GM19099 (cell line): Measurements from ENCODE around the gene GHITM.

Source experiments
- POLR2A ChIP-seq: IDR thresholded peaks from 3 replicates; pipeline ENCODE4 v1.6.1; 2011; ENCODE audit warnings: low read depth; ENCODE audit not compliant: insufficient read length; ENCODE audit errors: extremely low read depth

GHITM gene

GRCh38 chr10:84191106-84191505 lies 51.8 kb downstream of the GHITM start:
- no peak for TF ChIP-seq POLR2A

DNA sequence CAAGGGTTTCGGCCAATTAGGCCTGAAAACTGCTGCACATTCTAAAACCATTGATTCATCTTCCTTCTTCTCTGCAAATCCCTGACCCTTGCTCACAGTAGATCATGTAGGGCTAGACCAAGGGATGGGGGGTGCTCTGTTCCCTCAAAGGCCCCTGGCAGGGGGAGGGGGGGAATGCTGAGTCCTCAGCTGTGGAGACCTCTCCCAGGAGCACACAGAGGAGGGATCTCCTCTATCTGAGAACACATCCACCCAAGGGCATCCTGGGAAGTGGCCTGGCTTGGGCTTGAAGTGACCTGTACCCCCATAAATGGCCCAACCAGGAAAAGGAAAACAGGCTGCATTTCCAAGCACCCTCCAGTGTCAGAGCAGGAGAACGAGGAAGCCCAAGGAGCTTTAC lies 54.0 kb downstream of the GHITM start:
- no peak for TF ChIP-seq POLR2A

GRCh38 chr10:84193846-84194423 lies 54.6 kb downstream of the GHITM start:
- TF ChIP-seq POLR2A, result no peak

DNA sequence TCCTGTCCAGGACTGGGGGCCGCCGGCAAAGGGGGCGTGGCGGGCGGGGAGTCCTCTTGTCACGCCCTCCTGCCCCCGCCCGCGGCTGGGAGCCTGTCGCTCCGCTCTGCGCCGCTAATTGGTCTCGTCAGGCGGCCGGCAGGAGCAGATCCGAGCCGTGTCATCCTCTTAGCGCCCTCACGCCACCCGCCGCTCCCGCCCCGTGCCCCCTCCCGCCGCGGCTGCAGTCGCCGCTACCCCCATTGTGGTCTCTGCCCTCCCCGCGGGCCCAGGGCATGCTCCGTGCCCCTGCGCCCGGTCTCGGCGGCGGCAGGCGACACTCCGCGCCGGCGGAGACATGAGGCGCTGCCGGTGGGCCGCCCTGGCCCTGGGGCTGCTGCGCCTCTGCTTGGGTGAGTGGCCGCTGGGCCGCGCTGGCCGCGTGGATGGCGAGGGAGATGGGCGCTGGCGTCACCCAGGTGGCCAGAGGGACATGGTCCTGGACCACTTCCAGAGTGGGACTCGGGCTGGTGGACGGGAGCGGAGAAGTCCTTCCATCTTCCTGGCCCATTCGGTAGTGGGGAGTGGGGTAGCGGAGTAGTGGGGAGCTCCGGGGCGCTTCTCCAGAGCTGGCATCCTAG lies 55.2 kb downstream of the GHITM start, which contains the start of gene CDHR1:
Gene CDHR1, plus strand, starts transcription at position 114 of the 620 bp plus-strand sequence. Its CDS starts 224 bp downstream, at position 338.
- TF ChIP-seq POLR2A, result no peak

DNA sequence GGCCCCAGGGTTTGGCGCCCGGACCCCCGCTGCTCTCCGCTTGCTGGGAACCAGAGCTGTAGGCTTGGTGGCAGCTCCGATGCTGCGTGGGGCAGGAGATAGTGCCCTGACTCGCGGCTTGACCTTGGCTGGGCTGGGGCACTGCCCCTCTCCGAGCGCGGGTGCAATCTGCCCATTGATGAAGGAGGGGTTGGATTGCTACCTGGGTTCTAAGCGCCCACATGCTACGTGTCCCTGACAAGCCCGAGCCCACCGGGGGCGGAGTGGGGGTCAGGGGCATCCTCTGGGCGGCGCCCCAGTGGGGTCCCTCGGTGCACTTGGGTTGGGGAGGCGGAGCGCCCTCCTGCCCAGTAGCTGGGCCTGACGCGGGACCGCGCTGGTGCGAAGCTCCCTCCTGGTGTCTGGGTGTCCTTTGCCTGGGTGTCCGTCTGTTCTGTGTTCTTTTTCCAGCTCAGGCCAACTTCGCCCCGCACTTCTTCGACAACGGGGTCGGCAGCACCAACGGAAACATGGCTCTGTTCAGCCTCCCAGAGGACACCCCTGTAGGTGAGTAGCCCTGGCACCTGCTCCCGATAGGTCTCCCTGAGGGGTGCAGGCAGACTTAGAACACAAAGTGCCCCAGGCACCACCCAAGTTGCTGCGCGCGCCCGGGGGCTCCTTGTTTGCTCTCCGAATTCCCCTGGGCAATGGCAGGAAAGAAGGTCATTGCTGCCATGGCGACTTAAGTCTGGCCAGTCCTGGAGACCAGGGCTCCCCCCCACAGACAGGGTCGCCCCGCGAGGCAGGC lies 55.9 kb downstream of the GHITM start:
- no peak for TF ChIP-seq POLR2A

DNA sequence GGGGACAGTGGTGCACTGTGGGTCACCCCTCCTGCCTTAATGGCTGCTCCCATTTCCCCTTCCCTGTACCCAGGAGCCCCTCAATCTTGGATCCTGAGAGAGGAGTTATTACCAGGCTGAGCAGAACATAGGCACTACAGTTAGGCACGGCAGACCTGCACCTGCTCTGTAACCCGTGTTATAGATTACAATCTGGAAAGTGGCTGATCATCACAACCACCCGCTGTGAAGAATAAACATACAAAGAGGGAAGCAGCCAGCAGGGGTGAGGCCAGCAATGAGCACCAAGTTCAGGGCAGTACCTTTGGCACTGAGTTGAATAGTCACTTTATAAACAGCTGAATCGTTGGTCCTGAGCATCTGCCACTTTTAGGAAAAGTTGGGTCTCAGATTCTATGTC lies 56.8 kb downstream of the GHITM start:
- TF ChIP-seq POLR2A, result no peak

DNA sequence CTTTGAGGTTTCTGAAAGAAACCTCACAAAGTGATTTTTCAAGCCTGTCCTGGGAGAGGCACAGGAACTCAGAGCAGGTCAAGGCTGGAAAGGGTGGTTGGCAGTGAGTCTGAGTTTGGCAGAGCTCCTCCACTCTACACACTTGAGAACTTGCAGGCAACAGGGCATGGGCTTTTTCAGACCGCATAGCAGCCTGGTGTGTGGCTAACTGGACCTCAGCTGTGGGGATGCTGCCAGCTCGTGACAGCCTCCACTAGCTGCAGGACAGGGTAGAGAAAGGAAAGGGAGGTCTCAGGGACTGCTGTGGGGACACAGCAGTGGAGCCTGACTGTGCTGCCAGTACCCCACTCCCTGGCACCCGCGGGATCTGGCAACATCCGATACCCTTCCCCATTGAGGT lies 57.6 kb downstream of the GHITM start:
- no peak for TF ChIP-seq POLR2A

GRCh38 chr10:84197643-84198042 lies 58.3 kb downstream of the GHITM start:
- no peak for TF ChIP-seq POLR2A

DNA sequence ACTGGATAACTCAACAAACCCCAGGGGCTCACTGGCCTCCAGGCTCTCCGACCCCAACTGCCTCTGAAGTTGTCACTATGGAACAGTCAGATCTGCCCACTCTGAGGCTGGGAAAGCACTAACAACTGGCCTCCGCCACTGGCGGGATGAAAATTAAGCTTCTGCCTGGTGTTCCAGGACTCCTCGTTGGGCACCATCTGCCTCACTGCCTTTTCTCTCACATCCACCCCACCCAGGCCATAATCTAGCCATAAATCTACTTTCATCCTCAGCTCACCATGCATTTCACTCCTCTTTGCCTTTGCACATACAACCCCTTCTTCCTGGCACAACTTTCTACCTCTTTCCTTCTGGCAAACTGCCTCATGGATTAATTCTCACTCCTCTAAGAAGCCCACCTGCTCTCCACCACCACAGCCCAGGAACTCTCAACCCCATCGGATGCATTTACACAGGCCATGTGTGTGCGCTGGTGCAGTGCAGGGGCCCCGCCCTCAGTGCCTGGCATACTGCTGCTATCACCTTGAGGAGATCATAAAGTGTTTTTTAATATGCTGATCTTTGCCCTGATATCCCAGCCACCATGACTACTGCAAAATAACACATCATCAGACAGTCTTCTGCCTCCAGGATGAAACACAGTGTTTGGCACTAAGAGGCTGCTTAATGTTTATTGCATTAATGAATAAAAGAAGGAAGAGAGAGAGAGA lies 59.1 kb downstream of the GHITM start:
- no peak for TF ChIP-seq POLR2A

GRCh38 chr10:84200537-84201243 lies 61.4 kb downstream of the GHITM start:
- no peak for TF ChIP-seq POLR2A

GRCh38 chr10:84201244-84201606 lies 61.9 kb downstream of the GHITM start:
- TF ChIP-seq POLR2A, result no peak

DNA sequence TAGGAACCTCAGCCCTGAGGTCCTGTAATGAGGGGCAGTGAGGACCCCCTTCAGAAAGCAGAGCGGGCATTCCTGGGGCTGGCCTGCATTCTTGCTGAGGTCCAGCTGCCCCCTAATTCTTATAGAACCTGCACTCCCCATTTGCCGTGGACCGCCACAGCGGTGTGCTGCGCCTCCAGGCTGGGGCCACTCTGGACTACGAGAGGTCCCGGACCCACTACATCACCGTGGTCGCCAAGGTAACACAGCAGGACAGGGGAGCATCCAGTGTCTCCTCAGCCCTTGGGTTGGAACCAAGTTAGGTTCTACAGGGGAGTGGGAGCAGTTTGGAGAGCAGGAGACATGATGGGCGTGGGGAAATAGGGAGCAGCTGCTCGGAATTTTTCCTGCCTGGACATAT lies 62.4 kb downstream of the GHITM start:
- no peak for TF ChIP-seq POLR2A

GRCh38 chr10:84202349-84202748 lies 63.0 kb downstream of the GHITM start:
- no peak for TF ChIP-seq POLR2A
